HEK293 (cell line): ENCODE results near the gene PIP4K2A.

Experiments
- CTCF ChIA-PET: fragments of 350-600 bp; formaldehyde crosslinking; extraction: SDS; loops from one replicate; lab custom pipeline; 2021; ENCODE audit warnings: antibody characterized with exemption; lab: Yijun Ruan, JAX
- POLR2A ChIA-PET: fragments of 300-600 bp; formaldehyde crosslinking; extraction: SDS; loops from one replicate; lab custom pipeline; 2020; ENCODE audit warnings: antibody characterized with exemption, inconsistent platforms; lab: Yijun Ruan, JAX
- H3K27ac ChIP-seq: fragments of 200-500 bp; sonication (Bioruptor generic); 2 replicates; pipeline ENCODE4 v1.5.1; 2014; ENCODE audit warnings: low read depth, low read length, control low read depth, inconsistent platforms; ENCODE audit errors: extremely low read depth
- H3K36me3 ChIP-seq, 2 experiments: fragments of 200-500 bp in 1 of 2; sonication (Bioruptor generic) in 1 of 2; 1 replicate in 1 of 2; 2 replicates in 1 of 2; pipeline ENCODE4 v1.5.1; 2014 to 2017; ENCODE audit warnings: inconsistent platforms in 2 of 2, low read length in 2 of 2; ENCODE audit not compliant: control insufficient read depth in 2 of 2, insufficient read depth in 1 of 2
- H3K4me1 ChIP-seq: fragments of 200-500 bp; sonication (Bioruptor generic); 2 replicates; pipeline ENCODE4 v1.5.1; 2014; ENCODE audit warnings: mild to moderate bottlenecking, low read length, inconsistent platforms; ENCODE audit not compliant: control insufficient read depth, insufficient read depth
- H3K4me3 ChIP-seq: 2 replicates; pipeline ENCODE4 v1.5.1; 2011; ENCODE audit warnings: low read depth, mild to moderate bottlenecking, control low read depth, low read length, moderate library complexity
- H3K9me3 ChIP-seq: fragments of 200-500 bp; sonication (Bioruptor generic); 2 replicates; pipeline ENCODE4 v1.5.1; 2014; ENCODE audit warnings: low read depth, low read length, inconsistent platforms; ENCODE audit not compliant: control insufficient read depth, insufficient read depth
- CTCF ChIP-seq: fragments of 450-650 bp; formaldehyde crosslinking; IDR thresholded peaks from 2 replicates; pipeline ENCODE4 v1.5.1; 2016; ENCODE audit warnings: missing biosample characterization, missing genetic modification characterization
- PRDM4 ChIP-seq: fragments of 450-650 bp; formaldehyde crosslinking; IDR thresholded peaks from 2 replicates; pipeline ENCODE4 v1.5.1; 2017; ENCODE audit warnings: missing biosample characterization, missing genetic modification characterization
- REPIN1 ChIP-seq: fragments of 450-650 bp; formaldehyde crosslinking; IDR thresholded peaks from 2 replicates; pipeline ENCODE4 v1.5.1; 2017; ENCODE audit warnings: missing biosample characterization, missing genetic modification characterization, low read depth
- SETDB1 ChIP-seq: IDR thresholded peaks from one replicate; pipeline ENCODE4 v1.6.1; 2017; ENCODE audit warnings: mild to moderate bottlenecking, low read length, moderate library complexity, mixed read lengths; ENCODE audit not compliant: insufficient read length
- ZBTB11 ChIP-seq: fragments of 450-650 bp; formaldehyde crosslinking; conservative IDR thresholded peaks from 2 replicates; pipeline ENCODE4 v1.5.1; 2016; ENCODE audit warnings: low read depth, missing biosample characterization, missing genetic modification characterization
- ZBTB20 ChIP-seq: fragments of 450-650 bp; formaldehyde crosslinking; IDR thresholded peaks from 2 replicates; pipeline ENCODE4 v1.5.1; 2016; ENCODE audit warnings: missing biosample characterization, missing genetic modification characterization
- ZNF169 ChIP-seq: fragments of 450-650 bp; formaldehyde crosslinking; IDR thresholded peaks from 2 replicates; pipeline ENCODE4 v1.5.1; 2016; ENCODE audit warnings: missing biosample characterization, missing genetic modification characterization
- ZNF174 ChIP-seq: fragments of 450-650 bp; formaldehyde crosslinking; IDR thresholded peaks from 2 replicates; pipeline ENCODE4 v1.5.0; 2017; ENCODE audit warnings: missing biosample characterization, mild to moderate bottlenecking, missing genetic modification characterization
- ZNF211 ChIP-seq: fragments of 450-650 bp; formaldehyde crosslinking; IDR thresholded peaks from 2 replicates; pipeline ENCODE4 v1.5.1; 2016; ENCODE audit warnings: low read depth, missing biosample characterization, missing genetic modification characterization
- ZNF266 ChIP-seq: fragments of 450-650 bp; formaldehyde crosslinking; IDR thresholded peaks from 2 replicates; pipeline ENCODE4 v1.5.1; 2016; ENCODE audit warnings: missing biosample characterization, missing genetic modification characterization, low read depth
- ZNF280C ChIP-seq: fragments of 450-650 bp; formaldehyde crosslinking; IDR thresholded peaks from 2 replicates; pipeline ENCODE4 v1.5.1; 2016; ENCODE audit warnings: missing biosample characterization, missing genetic modification characterization
- ZNF354C ChIP-seq: fragments of 450-650 bp; formaldehyde crosslinking; IDR thresholded peaks from 2 replicates; pipeline ENCODE4 v1.5.1; 2016; ENCODE audit warnings: missing biosample characterization, missing genetic modification characterization, low read depth, borderline replicate concordance
- ZNF416 ChIP-seq: fragments of 450-650 bp; formaldehyde crosslinking; IDR thresholded peaks from 2 replicates; pipeline ENCODE4 v1.5.1; 2016; ENCODE audit warnings: missing biosample characterization, missing genetic modification characterization
- ZNF48 ChIP-seq: fragments of 450-650 bp; formaldehyde crosslinking; IDR thresholded peaks from 2 replicates; pipeline ENCODE4 v1.5.1; 2016; ENCODE audit warnings: missing biosample characterization, missing genetic modification characterization
- ZNF529 ChIP-seq: fragments of 450-650 bp; formaldehyde crosslinking; IDR thresholded peaks from 2 replicates; pipeline ENCODE4 v1.5.1; 2017; ENCODE audit warnings: missing genetic modification characterization, missing biosample characterization; ENCODE audit not compliant: insufficient replicate concordance
- ZNF600 ChIP-seq: fragments of 450-650 bp; formaldehyde crosslinking; IDR thresholded peaks from 2 replicates; pipeline ENCODE4 v1.5.1; 2016; ENCODE audit warnings: missing biosample characterization, missing genetic modification characterization
- ZNF645 ChIP-seq: fragments of 450-650 bp; formaldehyde crosslinking; IDR thresholded peaks from 2 replicates; pipeline ENCODE4; 2016; ENCODE audit warnings: missing biosample characterization, missing genetic modification characterization
- ZNF660 ChIP-seq: fragments of 450-650 bp; IDR thresholded peaks from 2 replicates; pipeline ENCODE4 v1.5.1; 2018; ENCODE audit warnings: missing biosample characterization, mild to moderate bottlenecking, missing genetic modification characterization
- ZNF670 ChIP-seq: fragments of 450-650 bp; formaldehyde crosslinking; IDR thresholded peaks from 2 replicates; pipeline ENCODE4 v1.5.1; 2016; ENCODE audit warnings: missing biosample characterization, missing genetic modification characterization, low read depth
- ZSCAN23 ChIP-seq: fragments of 450-650 bp; formaldehyde crosslinking; IDR thresholded peaks from 2 replicates; pipeline ENCODE4 v1.5.1; 2016; ENCODE audit warnings: missing biosample characterization, missing genetic modification characterization
- ZSCAN30 ChIP-seq: fragments of 450-650 bp; IDR thresholded peaks from 2 replicates; pipeline ENCODE4 v1.5.1; 2018; ENCODE audit warnings: missing biosample characterization, mild to moderate bottlenecking, missing genetic modification characterization, moderate library complexity

PIP4K2A gene

GRCh38 chr10:22681301-22681700, 33.1 kb downstream of the PIP4K2A start (continued):
- TF ChIP-seq ZNF280C (no peak), ZBTB20 (no peak), ZNF354C (tag by site-specific recombination) (no peak), ZNF600 (tag by site-specific recombination) (no peak), ZSCAN23 (no peak), ZNF48 (no peak)

GRCh38 chr10:22679608-22680007, 34.8 kb downstream of the PIP4K2A start:
- POLR2A ChIA-PET: no interaction called here
- CTCF ChIA-PET: no interaction called here
- Histone ChIP-seq H3K4me1 (peaks cover 22% of the 10 kb centered on the region), H3K27ac (no peak overlapping the region), H3K36me3 (no peaks in the 10 kb centered on the region)
- TF ChIP-seq CTCF: no peak
- no peak for TF ChIP-seq ZNF660 (tag by site-specific recombination)
- TF ChIP-seq ZNF169: no peak
- no peak for TF ChIP-seq ZNF416 (tag by site-specific recombination)
- TF ChIP-seq ZNF211 (tag by site-specific recombination): no peak
- TF ChIP-seq PRDM4 (tag by site-specific recombination): no peak
- no peak for TF ChIP-seq ZBTB11
- TF ChIP-seq ZNF529: no peak
- TF ChIP-seq REPIN1 (tag by site-specific recombination): no peak
- no peak for TF ChIP-seq ZNF174 (tag by site-specific recombination)
- TF ChIP-seq ZSCAN30 (tag by site-specific recombination): no peak
- no peak for TF ChIP-seq ZNF670
- TF ChIP-seq SETDB1: no peak
- TF ChIP-seq ZNF645: no peak
- TF ChIP-seq ZNF266 (tag by site-specific recombination): no peak
- TF ChIP-seq, all 188 proteins: peak for 0
- Histone ChIP-seq H3K4me3 (no peak overlapping the region), H3K9me3 (no peaks in the 10 kb centered on the region)
